NOMO-1 (cell line): ENCODE results near the gene LRRN3.

ENCODE experiments used
- DNase-seq, 2 experiments: peaks; one replicate each; lab custom pipeline; 2025; ENCODE audit not compliant: unreplicated experiment in 2 of 2; lab: John Stamatoyannopoulos, UW

The LRRN3 gene

DNA sequence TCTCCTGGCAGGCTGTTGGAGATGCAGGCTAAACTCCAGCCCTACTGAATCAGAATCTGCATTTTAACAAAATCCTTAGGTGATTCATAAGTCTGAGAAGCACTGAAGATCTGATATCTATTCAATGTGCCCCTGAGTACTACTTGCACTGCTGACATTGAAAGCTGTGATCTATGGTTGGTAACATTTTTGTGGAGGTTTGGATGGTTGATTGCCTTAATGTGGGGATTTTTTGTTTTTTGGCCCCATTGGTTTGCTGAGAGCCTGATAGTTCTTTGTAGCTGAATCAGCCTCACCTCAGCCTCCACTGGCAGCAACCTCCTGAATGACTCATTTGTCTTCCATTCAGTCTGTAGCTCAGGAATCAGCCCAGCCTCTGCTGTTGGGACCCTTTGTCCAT, 14.7 kb upstream of the LRRN3 start:
- DNase-seq = no peak

DNA sequence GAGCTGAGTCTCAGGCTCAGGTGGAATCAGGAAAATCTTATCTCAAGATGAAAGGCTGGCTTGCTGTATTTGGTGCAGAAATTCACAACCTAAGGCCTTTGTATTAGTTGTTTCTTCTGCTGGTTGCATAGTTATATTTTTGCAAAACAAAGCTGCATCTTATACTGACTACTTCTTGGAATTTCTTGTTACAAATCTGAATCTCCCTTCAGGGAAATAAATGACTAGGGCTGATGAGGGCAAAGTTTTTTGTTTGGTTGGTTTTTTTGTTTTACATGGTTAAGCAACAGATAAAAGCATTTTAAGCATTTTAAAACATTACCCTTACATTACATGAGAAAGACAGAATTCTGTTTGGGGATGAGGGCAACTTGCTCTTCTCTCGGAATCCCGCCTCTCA, 13.9 kb upstream of the LRRN3 start:
- no peak for DNase-seq

DNA sequence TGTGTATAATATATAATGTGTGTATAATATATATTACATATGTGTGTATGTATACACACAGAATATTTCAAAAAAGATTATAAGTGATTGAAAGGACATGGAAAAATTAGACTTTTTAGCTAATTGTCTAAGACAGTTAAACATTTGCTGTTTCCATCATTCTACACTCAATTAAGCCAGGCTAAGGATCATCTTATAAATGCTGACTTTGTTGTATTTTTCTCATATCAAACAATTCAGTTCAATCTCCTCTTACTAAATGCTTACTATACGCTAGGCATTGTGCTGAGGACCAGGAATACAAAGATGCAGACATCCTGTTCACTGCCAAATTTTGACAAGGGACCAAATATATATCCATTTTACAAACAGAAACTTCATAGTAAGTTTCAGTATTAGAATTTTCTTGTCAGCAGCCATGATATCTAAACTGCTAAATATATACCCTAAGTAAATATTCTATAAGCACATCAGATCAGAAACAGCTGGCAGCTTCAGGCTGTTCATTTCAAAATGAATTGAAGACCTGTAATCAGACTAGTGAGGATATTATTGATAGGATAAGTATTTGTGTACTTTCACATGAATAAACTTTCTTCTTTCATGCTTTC, 10.3 kb upstream of the LRRN3 start:
- no peak for DNase-seq

DNA sequence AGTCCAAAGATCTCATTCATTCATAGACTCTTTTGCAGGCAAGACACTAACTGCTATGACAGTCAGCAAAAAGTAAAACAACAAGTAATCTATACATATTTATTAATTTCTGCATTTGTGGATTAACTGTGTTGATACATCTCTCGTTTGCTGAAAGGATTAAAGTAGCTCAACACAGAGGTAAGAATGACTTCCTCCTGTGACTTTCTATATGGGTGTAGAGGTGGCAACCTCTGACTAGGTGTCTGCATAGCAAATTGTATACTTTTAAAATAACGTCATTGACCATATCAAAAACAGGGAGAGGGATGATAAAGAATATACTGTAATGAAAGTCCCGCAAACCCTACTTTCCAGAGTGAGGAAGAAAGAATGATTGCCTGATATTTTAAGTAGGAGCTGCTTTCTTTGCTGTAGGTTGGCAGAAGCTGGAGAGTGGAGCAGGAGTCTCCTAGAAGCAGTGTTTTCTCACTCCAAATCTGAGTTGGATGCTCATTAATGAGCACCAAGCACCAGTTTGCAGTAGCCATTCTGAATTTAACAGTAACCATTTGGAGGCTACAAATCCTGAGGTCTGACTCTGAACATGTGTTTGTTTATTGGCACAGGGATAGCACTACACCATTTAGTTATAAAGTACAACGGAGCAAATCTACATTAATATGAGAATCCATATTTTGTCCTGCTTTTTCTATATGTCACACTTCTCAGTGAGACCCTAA, 9.2 kb upstream of the LRRN3 start:
- no peak for DNase-seq

DNA sequence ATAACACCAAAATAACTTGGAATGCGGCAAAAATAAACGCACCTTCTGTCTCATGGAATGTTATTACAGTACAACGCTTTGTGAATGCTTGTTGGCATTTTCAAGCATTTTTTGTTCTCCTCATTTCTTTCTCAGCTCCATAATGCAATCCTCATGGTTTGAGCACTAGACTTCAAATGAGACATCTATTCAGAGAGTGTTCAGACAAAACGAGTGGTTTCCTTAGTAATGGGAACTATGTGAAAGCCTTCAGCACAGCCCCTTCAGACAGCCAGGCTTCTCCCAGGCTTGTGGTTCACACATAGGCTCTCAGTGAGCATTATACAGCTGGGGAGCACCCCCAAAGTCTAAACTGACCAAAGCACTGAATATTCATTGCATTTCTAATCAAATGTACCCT, 8.6 kb upstream of the LRRN3 start:
- no peak for DNase-seq

DNA sequence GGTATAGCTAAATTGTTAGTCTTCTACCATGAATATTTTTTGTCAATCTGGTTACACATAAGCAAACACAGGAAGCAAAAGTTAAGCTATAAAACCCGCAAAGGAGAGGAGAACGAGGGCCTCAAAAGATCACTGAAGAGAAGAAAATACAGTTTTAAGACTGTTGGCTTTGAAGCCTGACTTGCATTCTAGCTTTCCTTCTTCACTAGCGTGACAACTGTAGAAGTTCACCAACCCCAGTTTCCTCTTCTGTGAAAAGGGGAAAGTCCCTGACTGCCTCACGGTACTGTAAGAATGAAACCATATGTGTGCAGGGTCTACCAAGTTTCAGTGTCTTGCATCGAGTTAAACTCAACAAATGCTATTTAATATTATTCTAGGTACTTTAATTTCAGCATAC, 7.5 kb upstream of the LRRN3 start:
- DNase-seq = peak; percentile 10 to 76

DNA sequence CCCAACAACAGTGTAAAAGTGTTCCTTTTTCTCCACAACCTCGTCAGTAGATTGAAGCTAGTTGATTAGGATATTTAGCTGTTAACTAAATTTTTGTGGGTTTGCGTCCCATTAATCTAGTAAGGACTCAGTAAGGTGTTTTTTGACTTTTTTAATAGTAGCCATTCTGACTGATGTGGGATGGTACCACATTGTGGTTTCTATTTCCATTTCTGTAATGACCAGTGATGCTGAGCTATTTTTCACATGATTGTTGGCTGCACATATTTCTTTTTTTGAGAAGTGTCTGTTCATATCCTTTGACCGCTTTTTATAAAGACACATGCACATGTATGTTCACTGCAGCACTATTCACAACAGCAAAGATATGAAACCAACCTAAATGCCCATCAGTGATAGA, 5.6 kb upstream of the LRRN3 start:
- DNase-seq = no peak

DNA sequence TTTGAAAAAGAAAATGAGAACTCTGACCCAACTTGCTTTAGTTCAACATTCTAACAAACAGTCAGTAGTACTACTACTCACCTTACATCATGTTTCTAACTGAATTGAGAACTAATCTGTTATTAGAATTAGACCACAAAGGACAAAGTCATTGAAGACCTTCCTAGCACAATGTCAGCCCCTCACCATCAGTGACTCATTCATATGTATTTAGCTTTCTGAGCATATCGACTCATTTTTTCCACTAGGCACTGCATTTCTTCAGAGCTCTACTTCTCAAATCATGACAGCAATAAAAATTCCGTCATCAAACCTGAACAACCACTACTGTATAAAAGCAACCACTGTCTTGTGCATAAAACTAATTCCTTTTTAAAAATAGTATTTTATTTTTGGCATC, 4.4 kb upstream of the LRRN3 start:
- DNase-seq = no peak

DNA sequence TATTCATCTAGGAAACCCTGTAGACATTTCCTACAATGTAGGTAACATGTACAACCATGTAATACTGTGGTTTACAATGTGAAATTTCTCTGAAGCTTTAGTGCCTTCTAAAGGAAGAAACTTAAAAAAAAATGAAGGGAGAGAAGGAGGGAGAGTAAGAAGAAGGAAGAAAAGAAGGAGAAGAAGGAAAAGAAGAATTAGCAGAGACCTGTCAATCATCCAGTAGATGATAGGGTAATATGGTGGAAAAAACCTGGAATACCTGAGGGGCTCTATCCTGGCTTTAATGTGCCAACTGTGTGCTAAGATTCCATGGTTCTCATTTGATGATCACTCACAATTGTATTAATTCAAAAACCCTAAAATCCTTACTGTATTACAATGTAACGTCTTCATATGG, 2.6 kb upstream of the LRRN3 start:
- no peak for DNase-seq

DNA sequence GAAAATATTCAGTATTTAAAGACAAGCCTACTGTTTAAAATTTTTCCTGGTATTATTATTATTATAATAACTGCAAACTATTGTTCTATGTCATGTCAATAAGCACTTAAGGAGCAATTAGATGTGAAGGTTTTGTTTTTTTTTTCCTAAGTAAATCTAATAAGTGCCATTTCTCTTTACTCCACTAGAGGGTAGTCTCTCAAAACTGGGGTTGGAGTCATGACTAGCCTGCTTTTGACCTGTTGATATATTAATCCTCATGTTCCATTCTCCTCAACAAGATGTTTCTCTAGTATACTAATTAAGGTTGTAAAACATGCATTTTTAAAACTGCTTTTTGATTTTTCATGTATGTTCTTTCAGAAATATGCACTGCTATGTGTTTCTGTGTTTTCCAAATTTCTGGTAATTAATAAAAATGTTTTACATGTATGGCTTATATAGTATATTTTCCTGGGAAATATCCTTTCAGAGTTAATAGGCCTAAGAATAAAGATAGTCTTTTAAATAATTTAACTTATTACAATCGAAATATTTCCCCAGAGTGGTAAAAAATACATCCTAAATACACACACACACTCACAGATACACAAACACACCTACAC, 1.0 kb upstream of the LRRN3 start:
- peak in 1 of 2 experiments; percentile 27 for DNase-seq

DNA sequence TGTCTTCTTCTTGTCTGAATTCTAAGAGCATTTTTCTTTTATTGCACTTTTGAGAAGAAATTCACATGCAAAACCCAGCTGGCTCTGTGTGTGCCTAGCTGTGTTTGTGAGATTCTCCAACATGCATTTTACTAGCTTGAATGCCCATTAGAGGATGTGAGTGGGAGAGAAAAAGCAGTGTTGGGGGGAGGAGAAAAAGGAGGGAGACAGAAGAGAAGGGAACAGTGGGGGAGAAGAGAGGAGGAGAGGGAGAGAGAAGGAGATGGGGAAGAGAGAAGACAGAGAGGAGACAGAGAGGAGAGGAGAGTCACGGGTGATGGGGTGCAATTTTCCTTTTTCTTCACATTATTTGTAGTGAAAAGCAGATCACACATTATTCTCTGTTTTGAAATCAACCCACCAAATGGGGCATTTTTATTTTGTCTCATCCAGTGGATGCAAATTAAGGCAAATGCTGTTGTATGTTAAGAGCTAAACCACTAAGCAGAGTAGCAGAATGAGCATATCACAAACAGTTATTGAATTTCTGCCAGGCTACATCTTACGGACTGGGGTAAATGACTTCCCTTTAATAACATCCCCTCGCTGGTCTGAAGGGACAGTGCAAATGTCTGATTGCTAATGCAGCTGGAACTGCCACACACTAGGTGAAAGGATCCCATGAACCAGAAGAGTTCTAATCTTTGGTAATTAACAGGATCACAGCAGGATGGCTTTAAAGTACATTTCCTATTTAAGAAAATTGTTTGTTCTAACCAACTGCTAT, 849 bp downstream of the LRRN3 start:
- DNase-seq = no peak

DNA sequence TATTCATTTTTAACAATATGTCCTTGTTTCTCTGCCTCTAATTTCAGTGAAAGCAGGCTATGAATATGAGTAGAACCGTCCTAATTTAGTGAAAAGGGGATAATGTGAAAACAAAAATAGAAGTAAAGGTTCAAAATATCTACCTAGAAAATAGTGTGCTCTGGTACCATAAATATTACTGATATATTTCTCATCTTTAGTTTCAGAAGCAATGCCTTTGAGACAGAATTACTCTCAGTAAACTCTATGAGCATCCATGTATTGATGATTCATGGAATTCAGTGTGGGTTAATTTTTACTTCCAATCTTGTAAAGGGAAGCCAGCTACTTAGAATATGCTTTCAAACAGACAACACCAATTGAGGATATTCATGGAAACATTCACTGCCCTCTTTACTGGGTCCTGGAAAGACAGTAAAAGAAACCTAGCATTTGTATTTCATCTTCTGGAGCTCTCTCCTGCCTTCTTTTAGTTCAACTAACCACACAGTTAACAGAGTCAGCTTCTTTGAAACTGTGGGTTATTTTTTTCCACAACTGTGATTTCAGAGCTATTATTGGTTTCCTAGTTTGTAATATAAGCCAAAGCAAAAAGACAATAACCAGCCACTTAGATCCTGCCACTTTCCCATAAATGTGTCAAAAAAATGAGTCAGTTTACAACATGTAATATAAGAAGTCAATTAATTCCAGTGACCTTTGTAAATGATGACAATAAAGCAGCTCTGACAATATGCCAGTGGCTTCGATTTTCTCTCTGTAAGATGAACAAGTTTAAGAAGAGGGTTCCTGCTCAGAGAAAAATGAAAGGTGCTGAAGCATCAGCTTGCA, 1.7 kb downstream of the LRRN3 start:
- no peak for DNase-seq

DNA sequence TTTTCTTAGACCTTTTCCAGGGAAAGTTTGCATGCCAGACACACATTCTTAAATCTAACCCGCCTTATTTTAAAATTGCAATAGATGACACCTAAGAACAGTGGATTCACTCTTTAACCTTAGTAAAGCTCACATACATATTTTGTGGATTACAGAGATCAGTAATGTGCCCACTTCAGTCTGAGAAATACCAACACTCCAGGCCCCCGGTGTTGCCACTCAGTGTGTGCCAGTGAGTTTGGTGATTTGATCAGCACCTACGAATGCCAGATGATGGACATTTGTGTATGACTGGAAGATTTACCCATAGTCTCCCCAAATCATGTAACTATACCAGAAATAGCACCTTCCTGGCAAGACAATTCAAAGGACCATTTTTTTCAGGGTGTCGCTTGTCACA, 2.6 kb downstream of the LRRN3 start:
- DNase-seq = no peak

DNA sequence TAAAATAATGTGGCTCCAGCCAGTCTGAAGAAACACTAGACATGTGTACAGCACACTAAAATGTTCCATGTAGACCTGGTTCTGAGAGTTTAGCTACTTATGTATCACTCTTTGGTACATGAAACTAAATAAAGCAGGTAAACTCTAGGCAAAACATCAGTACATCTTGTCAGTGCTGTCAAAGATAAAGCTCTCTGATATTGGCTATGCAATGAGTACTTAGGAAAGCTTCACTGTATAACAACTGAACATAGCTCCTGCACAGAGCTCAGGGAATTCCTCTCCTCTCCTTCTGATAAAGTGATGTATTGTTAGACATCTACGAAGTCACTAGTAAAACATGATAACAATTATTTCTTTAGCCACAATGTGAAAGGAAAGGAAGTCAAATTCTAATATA, 3.5 kb downstream of the LRRN3 start:
- DNase-seq = no peak

DNA sequence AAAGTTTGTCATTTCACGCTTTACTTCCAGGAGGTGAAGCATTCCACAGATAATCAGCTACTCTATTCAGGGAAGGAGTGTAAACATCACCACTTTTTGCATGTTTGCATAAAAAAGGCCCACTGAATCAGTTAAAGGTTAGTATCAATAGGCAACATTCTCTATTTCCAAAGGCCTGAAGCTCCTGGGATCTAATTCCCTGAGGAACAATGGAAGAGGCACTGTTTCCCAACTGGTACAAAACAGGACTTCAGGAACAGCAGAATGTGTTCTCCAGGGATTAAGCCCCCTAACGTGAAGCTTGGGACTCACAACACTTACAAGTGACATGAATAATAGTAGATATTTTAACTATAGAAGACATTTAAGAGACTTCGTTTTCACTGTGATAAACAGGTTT, 6.1 kb downstream of the LRRN3 start:
- DNase-seq = no peak

DNA sequence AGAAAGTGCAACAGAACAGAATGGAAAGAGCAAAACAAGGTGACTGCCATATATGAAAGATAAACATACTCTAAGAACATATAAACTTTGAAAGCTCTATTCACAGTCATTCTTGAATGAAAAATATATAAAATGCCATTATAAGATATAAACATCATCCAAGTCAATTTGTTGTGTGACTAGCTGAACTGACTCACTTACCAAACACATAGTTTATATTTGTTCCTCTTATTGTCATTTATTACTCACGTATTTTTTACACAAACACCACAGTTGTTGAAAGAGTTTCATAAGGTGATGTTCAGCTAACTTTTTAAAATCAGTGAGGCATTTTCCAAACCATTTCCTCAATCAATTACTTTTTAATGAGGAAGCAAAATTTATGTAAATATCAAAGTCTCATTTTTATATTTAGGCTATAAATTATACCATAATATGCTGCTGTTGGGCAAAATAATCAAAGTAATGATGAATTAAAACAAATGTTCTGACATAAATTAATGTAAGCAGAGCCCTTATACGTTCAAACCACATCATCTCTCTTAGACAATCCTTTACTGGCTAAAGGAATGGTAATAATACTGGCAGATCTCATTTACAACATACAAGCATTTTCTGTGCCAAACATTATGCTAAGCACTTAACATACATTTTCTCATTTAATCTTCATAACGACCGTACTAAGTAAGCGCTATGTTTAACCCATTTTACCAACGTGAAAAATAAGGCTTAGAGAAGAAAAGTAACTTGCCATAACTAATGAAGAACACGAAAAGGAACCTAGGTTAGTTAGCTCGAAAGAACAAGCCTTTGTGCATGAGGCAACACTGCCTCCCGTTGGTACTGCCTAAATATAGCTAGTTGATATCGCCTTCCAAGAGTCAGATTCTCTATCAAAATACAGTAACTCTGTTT, 7.3 kb downstream of the LRRN3 start:
- DNase-seq = peak; percentile 4 to 54

DNA sequence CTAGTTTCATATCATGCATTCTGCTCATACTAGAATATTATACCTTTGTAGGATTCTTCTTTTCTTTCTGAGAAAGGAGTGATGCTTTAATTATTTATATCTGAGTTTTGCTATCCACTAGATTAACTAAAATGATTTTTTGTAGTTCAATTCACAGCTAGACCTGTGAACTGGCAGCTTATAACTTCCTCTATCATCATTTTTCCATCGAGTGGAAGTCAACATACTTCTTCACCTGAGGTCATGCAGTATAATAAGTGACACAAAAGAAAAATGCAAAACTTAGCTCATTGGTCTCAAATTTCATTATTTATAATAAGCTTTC, 8.0 kb downstream of the LRRN3 start:
- DNase-seq = peak in 1 of 2 experiments; percentile 26

DNA sequence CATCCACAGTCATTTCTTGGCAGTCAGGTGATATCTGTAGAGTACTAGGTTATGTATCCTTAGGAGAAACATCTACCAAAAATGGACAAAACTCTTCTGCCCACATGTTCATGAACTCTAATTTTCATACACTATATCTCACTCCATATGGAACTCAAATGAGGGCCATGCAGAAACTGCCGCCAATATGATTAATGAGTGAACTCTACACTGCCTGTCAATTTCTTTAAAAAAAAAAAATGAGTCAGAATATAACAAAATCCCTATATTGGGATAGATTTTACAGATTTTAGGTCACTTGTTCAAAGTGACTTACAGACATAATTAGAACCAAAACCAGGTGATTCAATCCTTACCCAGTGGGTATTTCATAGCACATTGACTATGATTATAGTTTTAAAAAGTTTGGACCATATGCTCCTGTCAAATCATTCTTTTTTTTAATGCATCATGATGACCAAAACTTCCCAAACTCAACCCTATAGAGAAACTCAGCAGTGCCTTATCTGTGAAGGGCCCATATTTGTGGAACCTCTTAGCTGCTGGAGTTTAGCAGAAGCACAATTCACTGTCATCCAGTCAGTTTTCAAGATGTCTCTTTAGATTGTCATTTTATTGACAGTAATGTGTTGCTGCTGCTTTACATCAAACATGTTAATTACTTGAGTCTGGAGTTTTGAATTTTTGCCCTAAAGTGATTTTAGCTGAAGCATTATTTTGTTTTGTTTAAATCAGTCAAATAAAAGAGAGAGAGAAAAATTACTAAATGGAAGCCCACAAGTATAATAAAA, 11.1 kb downstream of the LRRN3 start:
- DNase-seq = no peak

DNA sequence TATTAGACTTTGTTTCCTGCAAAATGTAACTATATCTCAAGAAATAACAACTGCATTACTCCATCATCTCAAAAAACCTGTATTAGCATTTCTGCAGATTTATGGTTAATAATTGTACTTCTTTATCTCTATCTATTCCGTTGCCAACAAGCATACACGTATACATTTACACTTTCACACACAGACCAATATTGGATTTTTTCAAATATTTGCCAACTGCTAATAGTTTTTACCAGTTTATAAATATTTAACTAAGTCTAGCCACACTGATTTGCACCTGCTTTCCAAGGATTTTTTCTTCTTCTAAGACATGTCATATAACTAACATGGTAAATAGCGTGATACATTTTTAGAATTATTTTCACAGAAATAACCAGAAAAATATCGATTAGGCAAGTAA, 12.2 kb downstream of the LRRN3 start:
- DNase-seq = no peak
